ENCODE measurements around the gene STAP2.

DNA sequence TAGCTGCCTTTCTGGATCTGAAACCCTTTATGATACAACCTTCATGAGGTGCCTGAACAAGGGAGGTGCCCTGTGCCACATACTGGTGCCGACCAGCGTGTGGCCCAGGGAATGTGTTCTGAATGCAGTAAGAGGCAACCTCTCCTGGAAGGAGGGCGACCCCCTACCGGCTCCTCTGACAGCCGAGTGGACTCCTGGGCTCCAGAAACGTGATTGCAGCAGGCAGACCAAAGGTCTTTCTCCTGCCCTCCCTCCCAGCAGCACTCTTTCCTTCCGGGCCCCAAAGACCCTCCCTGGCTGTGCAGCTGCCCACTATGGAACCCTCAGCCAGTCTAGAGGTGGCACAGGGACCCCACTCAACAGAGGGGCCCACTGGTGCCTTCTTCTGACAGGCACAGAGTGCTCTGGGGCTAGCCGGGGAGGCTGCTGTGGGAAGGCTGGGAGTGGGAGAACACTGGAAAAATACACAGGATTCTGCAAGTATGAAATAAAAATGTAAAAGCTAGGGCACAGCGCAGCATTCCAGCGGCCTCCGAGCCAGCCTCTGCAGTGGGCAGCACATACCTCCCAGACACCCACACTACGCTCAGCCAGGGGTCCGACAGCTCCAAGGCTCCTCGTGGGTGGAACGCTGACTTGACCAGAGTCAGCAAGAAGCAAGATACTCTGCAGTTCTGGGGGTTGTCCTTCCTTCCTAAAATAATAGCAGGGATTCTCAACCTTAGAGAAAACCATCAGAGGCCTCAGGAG is 46.8 kb upstream of the STAP2 start:
- TF ChIP-seq GABPA (IDR thresholded peaks at IDR 0.05; ENCODE audit: low read depth) (no peak), EED (IDR thresholded peaks at IDR 0.05; ENCODE audit: low read depth) (no peak), TARDBP (IDR thresholded peaks at IDR 0.05; ENCODE audit: borderline replicate concordance) (no peak), PML (IDR thresholded peaks at IDR 0.05; ENCODE audit: low read length) (no peak), SP1 (IDR thresholded peaks at IDR 0.05; ENCODE audit: low read depth, low read length) (no peak), NFYB (IDR thresholded peaks at IDR 0.05; ENCODE audit: insufficient read depth, low read depth, low read length) (no peak), ATF7 (IDR thresholded peaks at IDR 0.05; ENCODE audit: low read depth) (no peak)
- TF ChIP-seq, protein P1, sequence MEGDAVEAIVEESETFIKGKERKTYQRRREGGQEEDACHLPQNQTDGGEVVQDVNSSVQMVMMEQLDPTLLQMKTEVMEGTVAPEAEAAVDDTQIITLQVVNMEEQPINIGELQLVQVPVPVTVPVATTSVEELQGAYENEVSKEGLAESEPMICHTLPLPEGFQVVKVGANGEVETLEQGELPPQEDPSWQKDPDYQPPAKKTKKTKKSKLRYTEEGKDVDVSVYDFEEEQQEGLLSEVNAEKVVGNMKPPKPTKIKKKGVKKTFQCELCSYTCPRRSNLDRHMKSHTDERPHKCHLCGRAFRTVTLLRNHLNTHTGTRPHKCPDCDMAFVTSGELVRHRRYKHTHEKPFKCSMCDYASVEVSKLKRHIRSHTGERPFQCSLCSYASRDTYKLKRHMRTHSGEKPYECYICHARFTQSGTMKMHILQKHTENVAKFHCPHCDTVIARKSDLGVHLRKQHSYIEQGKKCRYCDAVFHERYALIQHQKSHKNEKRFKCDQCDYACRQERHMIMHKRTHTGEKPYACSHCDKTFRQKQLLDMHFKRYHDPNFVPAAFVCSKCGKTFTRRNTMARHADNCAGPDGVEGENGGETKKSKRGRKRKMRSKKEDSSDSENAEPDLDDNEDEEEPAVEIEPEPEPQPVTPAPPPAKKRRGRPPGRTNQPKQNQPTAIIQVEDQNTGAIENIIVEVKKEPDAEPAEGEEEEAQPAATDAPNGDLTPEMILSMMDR (IDR thresholded peaks at IDR 0.05 in 2 of 3, conservative IDR thresholded peaks at IDR 0.05 in 1 of 3; ENCODE audit: control insufficient read depth in 2 of 3, extremely low read depth in 1 of 3, insufficient read depth in 1 of 3, low read depth in 3 of 3, low read length in 3 of 3) = no peak

Measured in GM12878 (cell line).